ENCODE results near the gene CHTF18.

CHTF18 gene

DNA sequence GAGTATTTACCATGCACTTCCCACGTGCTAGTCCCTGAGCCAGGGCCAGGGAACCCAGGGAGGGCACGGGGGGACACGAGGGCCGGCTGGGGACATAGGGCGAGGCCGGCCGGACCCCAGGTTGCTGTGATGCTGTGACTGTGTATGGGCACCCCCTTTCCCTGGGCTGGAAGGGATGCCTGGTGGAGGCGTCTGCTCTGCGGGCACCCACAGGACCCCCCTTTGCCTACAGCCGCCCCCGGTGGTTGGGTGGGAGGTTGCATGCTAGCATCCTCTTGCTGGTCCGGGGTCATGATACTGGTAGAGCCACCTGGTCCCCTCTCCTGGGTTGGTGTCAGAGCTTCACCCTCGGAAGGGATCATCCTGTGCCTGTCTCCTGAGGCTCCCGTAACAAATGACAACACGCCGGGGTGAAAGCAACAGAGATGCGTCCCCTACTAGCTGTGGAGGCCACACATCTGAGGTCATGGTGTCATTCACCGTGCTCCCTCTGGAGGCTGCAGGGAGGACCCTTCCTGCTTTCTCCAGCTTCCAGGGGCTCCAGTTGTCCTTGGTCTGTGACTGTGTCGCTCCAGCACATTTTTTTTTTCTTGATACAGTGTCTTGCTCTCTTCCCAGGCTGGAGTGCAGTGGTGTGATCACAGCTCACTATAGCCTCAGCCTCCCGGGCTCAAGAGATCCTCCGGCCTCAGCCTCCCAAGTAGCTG, 44.5 kb upstream of the CHTF18 start:
- Histone ChIP-seq H3K9me2 (replicated peaks; ENCODE audit: insufficient read depth, low read length) (no peaks in the 10 kb centered on the region), H3K27me3 (ENCODE audit: low read length) (no peaks in the 10 kb centered on the region), H3K36me3 (ENCODE audit: low read length) (no peaks in the 10 kb centered on the region), H3K27ac (ENCODE audit: low read depth, low read length) (no peak overlapping the region), H3K9ac (ENCODE audit: low read length) (no peak overlapping the region), H3K4me2 (ENCODE audit: low read depth, low read length, poor library complexity, severe bottlenecking) (no peak overlapping the region), H3K9me3 (ENCODE audit: insufficient read depth, low read length) (no peaks in the 10 kb centered on the region), H4K20me1 (ENCODE audit: low read depth, low read length) (no peaks in the 10 kb centered on the region), H2AFZ (ENCODE audit: low read depth, low read length, severe bottlenecking) (no peak overlapping the region), H3K4me3 (ENCODE audit: insufficient read depth, low read length, poor library complexity, severe bottlenecking) (no peak overlapping the region), H3K79me2 (ENCODE audit: insufficient read depth, low read length) (peaks cover 9% of the 10 kb centered on the region; the same call in 1 of the 2 replicates), H3F3A (ENCODE audit: insufficient read depth) (0 out of 2 replicates have a peak, but pooled peaks cover 4% of the 10 kb centered on the region)
- TF ChIP-seq, protein P1, sequence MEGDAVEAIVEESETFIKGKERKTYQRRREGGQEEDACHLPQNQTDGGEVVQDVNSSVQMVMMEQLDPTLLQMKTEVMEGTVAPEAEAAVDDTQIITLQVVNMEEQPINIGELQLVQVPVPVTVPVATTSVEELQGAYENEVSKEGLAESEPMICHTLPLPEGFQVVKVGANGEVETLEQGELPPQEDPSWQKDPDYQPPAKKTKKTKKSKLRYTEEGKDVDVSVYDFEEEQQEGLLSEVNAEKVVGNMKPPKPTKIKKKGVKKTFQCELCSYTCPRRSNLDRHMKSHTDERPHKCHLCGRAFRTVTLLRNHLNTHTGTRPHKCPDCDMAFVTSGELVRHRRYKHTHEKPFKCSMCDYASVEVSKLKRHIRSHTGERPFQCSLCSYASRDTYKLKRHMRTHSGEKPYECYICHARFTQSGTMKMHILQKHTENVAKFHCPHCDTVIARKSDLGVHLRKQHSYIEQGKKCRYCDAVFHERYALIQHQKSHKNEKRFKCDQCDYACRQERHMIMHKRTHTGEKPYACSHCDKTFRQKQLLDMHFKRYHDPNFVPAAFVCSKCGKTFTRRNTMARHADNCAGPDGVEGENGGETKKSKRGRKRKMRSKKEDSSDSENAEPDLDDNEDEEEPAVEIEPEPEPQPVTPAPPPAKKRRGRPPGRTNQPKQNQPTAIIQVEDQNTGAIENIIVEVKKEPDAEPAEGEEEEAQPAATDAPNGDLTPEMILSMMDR (IDR thresholded peaks at IDR 0.05; ENCODE audit: insufficient read depth, low read length, poor library complexity, severe bottlenecking), result no peak
- no peak for TF ChIP-seq EZH2phosphoT487 (conservative IDR thresholded peaks at IDR 0.05; ENCODE audit: low read length)

DNA sequence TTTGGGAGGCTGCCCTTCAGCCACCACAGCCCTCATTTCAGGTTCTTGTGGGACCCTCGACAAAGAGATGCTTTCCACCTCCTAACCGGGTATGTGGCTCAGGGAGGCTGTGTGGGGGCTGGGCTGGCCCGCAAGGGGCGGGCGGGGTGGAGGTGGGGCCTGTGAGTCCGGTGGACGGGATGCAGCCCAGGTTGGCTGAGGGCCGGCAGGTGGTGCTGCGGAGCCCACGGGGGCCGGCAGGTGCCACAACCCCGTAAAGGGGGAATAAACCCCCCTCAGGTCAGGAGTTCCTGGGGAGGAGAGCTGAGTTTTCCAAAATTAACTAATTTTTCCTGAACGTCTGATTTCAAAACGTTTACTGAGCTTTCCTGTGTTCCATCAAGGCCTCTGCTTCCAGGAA, 42.7 kb upstream of the CHTF18 start:
- Histone ChIP-seq H4K20me1 (ENCODE audit: low read depth, low read length) (no peaks in the 10 kb centered on the region), H3K27me3 (ENCODE audit: low read length) (no peaks in the 10 kb centered on the region), H3K27ac (ENCODE audit: low read depth, low read length) (no peak overlapping the region), H3K36me3 (ENCODE audit: low read length) (no peaks in the 10 kb centered on the region), H3K9ac (ENCODE audit: low read length) (no peak overlapping the region), H3K79me2 (ENCODE audit: insufficient read depth, low read length) (no peaks in the 10 kb centered on the region), H3K9me3 (ENCODE audit: insufficient read depth, low read length) (no peaks in the 10 kb centered on the region), H2AFZ (ENCODE audit: low read depth, low read length, severe bottlenecking) (no peak overlapping the region), H3K9me2 (replicated peaks; ENCODE audit: insufficient read depth, low read length) (no peaks in the 10 kb centered on the region), H3K4me3 (ENCODE audit: insufficient read depth, low read length, poor library complexity, severe bottlenecking) (no peak overlapping the region), H3K4me2 (ENCODE audit: low read depth, low read length, poor library complexity, severe bottlenecking) (no peak overlapping the region), H3F3A (ENCODE audit: insufficient read depth) (no peaks in the 10 kb centered on the region)
- TF ChIP-seq EZH2phosphoT487 (conservative IDR thresholded peaks at IDR 0.05; ENCODE audit: low read length), result no peak
- TF ChIP-seq, protein P1 (IDR thresholded peaks at IDR 0.05; ENCODE audit: insufficient read depth, low read length, poor library complexity, severe bottlenecking), result peak; percentile 19

DNA sequence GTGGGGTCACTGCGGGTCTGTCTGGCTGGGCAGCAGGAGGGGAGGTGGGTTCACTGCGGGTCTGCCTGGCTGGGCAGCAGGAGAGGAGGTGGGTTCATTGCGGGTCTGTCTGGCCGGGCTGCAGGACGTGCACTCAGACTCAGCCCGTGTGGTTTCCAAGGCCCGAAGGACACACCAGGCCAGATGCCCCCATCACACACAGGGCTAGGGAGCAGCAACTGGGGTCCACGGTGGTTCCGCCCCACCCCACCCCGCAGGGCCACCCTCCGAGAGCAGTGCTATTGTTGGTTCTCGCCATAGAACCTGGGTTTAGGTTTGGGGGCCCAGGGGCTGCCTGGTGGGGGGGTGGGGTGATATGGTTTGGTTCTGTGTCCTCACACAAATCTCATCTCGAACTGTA, 41.8 kb upstream of the CHTF18 start:
- no peaks in the 10 kb centered on the region for H3K9me2 ChIP-seq (replicated peaks; ENCODE audit: insufficient read depth, low read length)
- no peaks in the 10 kb centered on the region for H3K79me2 ChIP-seq (ENCODE audit: insufficient read depth, low read length)
- H4K20me1 ChIP-seq (ENCODE audit: low read depth, low read length), result no peaks in the 10 kb centered on the region
- H3K9ac ChIP-seq (ENCODE audit: low read length), result no peak overlapping the region
- H3K27me3 ChIP-seq (ENCODE audit: low read length), result no peaks in the 10 kb centered on the region
- H2AFZ ChIP-seq (ENCODE audit: low read depth, low read length, severe bottlenecking), result no peak overlapping the region
- no peak overlapping the region for H3K4me3 ChIP-seq (ENCODE audit: insufficient read depth, low read length, poor library complexity, severe bottlenecking)
- H3K4me2 ChIP-seq (ENCODE audit: low read depth, low read length, poor library complexity, severe bottlenecking), result no peak overlapping the region
- H3K9me3 ChIP-seq (ENCODE audit: insufficient read depth, low read length), result no peaks in the 10 kb centered on the region
- no peaks in the 10 kb centered on the region for H3K36me3 ChIP-seq (ENCODE audit: low read length)
- no peak for TF ChIP-seq EZH2phosphoT487 (conservative IDR thresholded peaks at IDR 0.05; ENCODE audit: low read length)
- TF ChIP-seq, protein P1 (IDR thresholded peaks at IDR 0.05; ENCODE audit: insufficient read depth, low read length, poor library complexity, severe bottlenecking), result no peak
- no peak overlapping the region for H3K27ac ChIP-seq (ENCODE audit: low read depth, low read length)
- H3F3A ChIP-seq (ENCODE audit: insufficient read depth), result no peaks in the 10 kb centered on the region
